Measurements from ENCODE around the gene OPHN1.

- TF ChIP-seq EZH2 (IDR thresholded peaks at IDR 0.05; ENCODE audit: borderline replicate concordance, low read depth, low read length, poor library complexity, severe bottlenecking), result no peak
- no peak for TF ChIP-seq CTCF (conservative IDR thresholded peaks at IDR 0.05; ENCODE audit: low read depth, low read length)
These were observed 20.0 kb downstream of the OPHN1 start for GRCh38 chrX:68413254-68413653.

Measured in A673 (cell line).